MCF 10A (cell line): ENCODE data around the gene RFXAP. TPM values are rescaled to one million over a fixed set of nuclear protein-coding genes. Genes with fewer than 3 reads are reported as not detected.
A peak's percentile ranks its signal among the peaks of the same experiment; 100 is the strongest.

Experiments used
- BruUV-seq: library from RNA; stranded (reverse); fragments of 400-500 nt; replicated peaks from 2 replicates; lab custom pipeline; 2021; lab: Mats Ljungman, UMichigan
- CTCF ChIA-PET: fragments of 300-600 bp; sonication (Branson Sonifier 250); formaldehyde crosslinking; extraction: SDS; loops from one replicate; lab custom pipeline; 2021; ENCODE audit warnings: antibody characterized with exemption, inconsistent platforms; lab: Yijun Ruan, JAX
- POLR2A ChIA-PET: fragments of 300-600, 350-650 bp; sonication (Branson Sonifier 250); formaldehyde crosslinking; extraction: SDS; loops from one replicate; lab custom pipeline; 2020; ENCODE audit warnings: antibody characterized with exemption, inconsistent platforms; lab: Yijun Ruan, JAX
- DNase-seq: peaks from one replicate; pipeline ENCODE4 v3.0.0-alpha.2; 2018; ENCODE audit not compliant: unreplicated experiment
- H3K27ac Mint-ChIP-seq: one replicate; pipeline ENCODE4 v1.8.0; 2022; ENCODE audit warnings: mild to moderate bottlenecking, low read depth, mixed read lengths; ENCODE audit not compliant: unreplicated experiment
- H3K27me3 Mint-ChIP-seq: one replicate; pipeline ENCODE4 v1.8.0; 2022; ENCODE audit warnings: mixed read lengths; ENCODE audit not compliant: insufficient read depth, unreplicated experiment
- H3K36me3 Mint-ChIP-seq: one replicate; pipeline ENCODE4 v1.8.0; 2022; ENCODE audit warnings: mild to moderate bottlenecking, moderate library complexity, mixed read lengths; ENCODE audit not compliant: insufficient read depth, unreplicated experiment
- H3K4me1 Mint-ChIP-seq: one replicate; pipeline ENCODE4 v1.8.0; 2022; ENCODE audit warnings: mixed read lengths; ENCODE audit not compliant: insufficient read depth, unreplicated experiment
- H3K4me3 Mint-ChIP-seq: one replicate; pipeline ENCODE4 v1.8.0; 2022; ENCODE audit warnings: mild to moderate bottlenecking, moderate library complexity, mixed read lengths; ENCODE audit not compliant: unreplicated experiment
- H3K9me3 Mint-ChIP-seq: one replicate; pipeline ENCODE4 v1.8.0; 2022; ENCODE audit warnings: mixed read lengths; ENCODE audit not compliant: unreplicated experiment
- intact Hi-C: fragments of 100-400 bp; cut with micrococcal nuclease; formaldehyde crosslinking; loops from 2 replicates; pipeline ENCODE4 v1.14.1; 2022
- total RNA-seq: library from RNA; stranded (reverse); gene quantifications from 2 replicates; pipeline ENCODE4 v1.2.3, GENCODE V29; 2022
- TF ChIP-seq, protein P1 (sequence below): fragments of 200-600 bp; IDR thresholded peaks from one replicate; pipeline ENCODE4 v1.8.0; 2022; ENCODE audit warnings: antibody characterized with exemption, mild to moderate bottlenecking; ENCODE audit not compliant: unreplicated experiment

Gene RFXAP
- total RNA-seq, 1 experiment from 2014 or later, result 6.1 TPM

DNA sequence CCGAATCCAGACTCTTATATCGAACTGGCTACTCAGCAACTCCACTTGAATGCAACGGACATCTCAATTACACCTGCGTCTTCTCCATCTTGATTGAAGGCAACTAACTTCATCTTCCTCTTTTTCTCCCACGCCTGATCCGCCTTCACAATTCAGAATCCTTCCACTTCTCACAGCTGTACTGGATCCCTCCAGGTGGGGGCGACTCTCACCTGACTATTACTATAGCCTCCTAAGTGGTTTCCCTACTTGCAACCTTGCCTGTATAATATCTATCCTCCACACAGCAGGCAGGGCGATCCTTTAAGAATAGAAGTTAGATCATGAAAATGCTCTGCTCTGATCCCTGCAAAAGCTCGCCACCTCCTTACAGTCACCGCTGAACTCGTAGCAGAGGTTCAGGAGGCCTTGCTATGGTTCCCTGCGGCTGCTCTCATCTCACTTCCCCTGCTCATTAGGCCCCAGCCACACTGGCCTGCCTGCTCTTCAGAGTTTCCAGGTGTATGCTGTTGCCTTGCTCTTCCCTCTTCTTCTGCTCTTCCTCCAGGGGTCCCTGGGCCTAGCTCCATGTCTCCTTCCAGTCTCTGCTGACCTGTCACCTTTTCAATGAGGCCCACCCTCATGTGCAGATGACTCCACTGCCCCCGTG lies 31.9 kb downstream of the RFXAP start:
- H3K4me3 Mint-ChIP-seq, result no peak overlapping the region
- no peaks in the 10 kb centered on the region for H3K36me3 Mint-ChIP-seq
- no peaks in the 10 kb centered on the region for H3K4me1 Mint-ChIP-seq
- BruUV-seq, result no TSS peak
- TF ChIP-seq, protein P1, sequence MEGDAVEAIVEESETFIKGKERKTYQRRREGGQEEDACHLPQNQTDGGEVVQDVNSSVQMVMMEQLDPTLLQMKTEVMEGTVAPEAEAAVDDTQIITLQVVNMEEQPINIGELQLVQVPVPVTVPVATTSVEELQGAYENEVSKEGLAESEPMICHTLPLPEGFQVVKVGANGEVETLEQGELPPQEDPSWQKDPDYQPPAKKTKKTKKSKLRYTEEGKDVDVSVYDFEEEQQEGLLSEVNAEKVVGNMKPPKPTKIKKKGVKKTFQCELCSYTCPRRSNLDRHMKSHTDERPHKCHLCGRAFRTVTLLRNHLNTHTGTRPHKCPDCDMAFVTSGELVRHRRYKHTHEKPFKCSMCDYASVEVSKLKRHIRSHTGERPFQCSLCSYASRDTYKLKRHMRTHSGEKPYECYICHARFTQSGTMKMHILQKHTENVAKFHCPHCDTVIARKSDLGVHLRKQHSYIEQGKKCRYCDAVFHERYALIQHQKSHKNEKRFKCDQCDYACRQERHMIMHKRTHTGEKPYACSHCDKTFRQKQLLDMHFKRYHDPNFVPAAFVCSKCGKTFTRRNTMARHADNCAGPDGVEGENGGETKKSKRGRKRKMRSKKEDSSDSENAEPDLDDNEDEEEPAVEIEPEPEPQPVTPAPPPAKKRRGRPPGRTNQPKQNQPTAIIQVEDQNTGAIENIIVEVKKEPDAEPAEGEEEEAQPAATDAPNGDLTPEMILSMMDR, result no peak
- H3K9me3 Mint-ChIP-seq, result no peaks in the 10 kb centered on the region
- no peak overlapping the region for H3K27ac Mint-ChIP-seq
- ChIA-PET POLR2A (interaction anchor here (0.6 to 1.2 kb wide), 2 partner anchors 8 to 184 kb away, joined by 3 read pairs; no protein-coding TSS in a partner anchor), CTCF (interaction anchor here (0.6 to 2.9 kb wide), 4 partner anchors 8 to 1507 kb away, joined by 3 to 18 read pairs (median 4); no protein-coding TSS in a partner anchor)
- DNase-seq, result peak; percentile 38
- no peaks in the 10 kb centered on the region for H3K27me3 Mint-ChIP-seq
- intact Hi-C loops, result no loop called here

- intact Hi-C loops, result loop anchor here (5.0 kb wide), 1 partner anchor 210 kb away; no protein-coding TSS in a partner anchor
- CTCF ChIA-PET, result interaction anchor here (0.7 to 9.1 kb wide), 10 partner anchors 11 to 663 kb away, joined by 4 to 141 read pairs (median 8); no protein-coding TSS in a partner anchor
Observed at GRCh38 chr13:36857253-36857652, 38.2 kb downstream of the RFXAP start.

GRCh38 chr13:36858290-36858689 lies 39.3 kb downstream of the RFXAP start:
- H3K27ac Mint-ChIP-seq, result no peak overlapping the region
- intact Hi-C loops, result loop anchor here (1.0 to 5.0 kb wide), 2 partner anchors 123 to 209 kb away; no protein-coding TSS in a partner anchor
- no TSS peak for BruUV-seq
- peak; percentile 70 for DNase-seq
- TF ChIP-seq, protein P1, result peak; percentile 39
- no peaks in the 10 kb centered on the region for H3K36me3 Mint-ChIP-seq
- ChIA-PET CTCF (interaction anchor here (0.6 to 9.1 kb wide), 45 partner anchors 8 to 1972 kb away, joined by 3 to 141 read pairs (median 3); no protein-coding TSS in a partner anchor), POLR2A (interaction anchor here (0.6 to 1.4 kb wide), 4 partner anchors 60 to 141 kb away, joined by 3 to 10 read pairs (median 4); partner anchors contain the start of gene ALG5)
- H3K4me1 Mint-ChIP-seq, result no peaks in the 10 kb centered on the region
- H3K9me3 Mint-ChIP-seq, result no peaks in the 10 kb centered on the region
- no peaks in the 10 kb centered on the region for H3K27me3 Mint-ChIP-seq
- H3K4me3 Mint-ChIP-seq, result no peak overlapping the region

More at GRCh38 chr13:36857253-36857652, 38.2 kb downstream of the RFXAP start:
- POLR2A ChIA-PET, result no interaction called here
- TF ChIP-seq, protein P1, result no peak
- H3K27me3 Mint-ChIP-seq, result no peaks in the 10 kb centered on the region
- H3K36me3 Mint-ChIP-seq, result no peaks in the 10 kb centered on the region
- no TSS peak for BruUV-seq
- H3K4me1 Mint-ChIP-seq, result no peaks in the 10 kb centered on the region
- no peak overlapping the region for H3K4me3 Mint-ChIP-seq
- no peak for DNase-seq
- H3K9me3 Mint-ChIP-seq, result no peaks in the 10 kb centered on the region
- H3K27ac Mint-ChIP-seq, result no peak overlapping the region

GRCh38 chr13:36859259-36859658 lies 40.2 kb downstream of the RFXAP start:
- TF ChIP-seq, protein P1, result no peak
- no peaks in the 10 kb centered on the region for H3K27me3 Mint-ChIP-seq
- no peak overlapping the region for H3K27ac Mint-ChIP-seq
- no peak overlapping the region for H3K4me3 Mint-ChIP-seq
- ChIA-PET POLR2A (interaction anchor here (1.1 to 1.4 kb wide), 2 partner anchors 122 to 141 kb away, joined by 3 to 10 read pairs; partner anchors contain the start of gene EXOSC8), CTCF (interaction anchor here (0.6 to 9.1 kb wide), 23 partner anchors 9 to 1971 kb away, joined by 3 to 141 read pairs (median 4); no protein-coding TSS in a partner anchor)
- no peak for DNase-seq
- no peaks in the 10 kb centered on the region for H3K4me1 Mint-ChIP-seq
- no TSS peak for BruUV-seq
- no peaks in the 10 kb centered on the region for H3K9me3 Mint-ChIP-seq
- H3K36me3 Mint-ChIP-seq, result no peaks in the 10 kb centered on the region
- intact Hi-C loops, result loop anchor here (5.0 kb wide), 1 partner anchor 208 kb away; no protein-coding TSS in a partner anchor
